Small intestine (tissue), 16 donors: ENCODE data around the gene RNF212. TPM values are rescaled to one million over a fixed set of nuclear protein-coding genes. Genes with fewer than 3 reads are reported as not detected.

Experiments
- DNase-seq, 2 donors: peaks; one replicate each; pipeline versions ENCODE4 v3.0.0 to v3.0.0-alpha.2; 2013
- FAIRE-seq: peaks from 2 replicates; lab custom pipeline; 2012; peaks lifted over from hg19 to GRCh38; lab: Jason Lieb, UNC
- H3K27ac ChIP-seq, 3 donors: one replicate each; pipeline ENCODE4 v1.5.1; 2013; ENCODE audit warnings: low read length in 2 of 3, mild to moderate bottlenecking in 2 of 3, control low read depth in 1 of 3, inconsistent platforms in 1 of 3, low read depth in 1 of 3, moderate library complexity in 1 of 3
- H3K27me3 ChIP-seq, 3 donors: one replicate each; pipeline ENCODE4 v1.6.1; 2013; ENCODE audit warnings: low read length in 3 of 3, inconsistent platforms in 1 of 3; ENCODE audit not compliant: control insufficient read depth in 3 of 3, insufficient read depth in 3 of 3
- H3K36me3 ChIP-seq, 3 donors: one replicate each; pipeline ENCODE4 v1.6.1; 2013; ENCODE audit warnings: low read length in 3 of 3, inconsistent platforms in 1 of 3, low read depth in 1 of 3, mild to moderate bottlenecking in 1 of 3, moderate library complexity in 1 of 3; ENCODE audit not compliant: control insufficient read depth in 3 of 3, insufficient read depth in 2 of 3
- H3K4me1 ChIP-seq, 3 donors: one replicate each; pipeline ENCODE4 v1.6.1; 2013; ENCODE audit warnings: low read length in 2 of 3, inconsistent platforms in 1 of 3, low read depth in 1 of 3, mild to moderate bottlenecking in 1 of 3, moderate library complexity in 1 of 3; ENCODE audit not compliant: control insufficient read depth in 3 of 3, insufficient read depth in 2 of 3
- H3K4me3 ChIP-seq, 3 donors: one replicate each; pipeline ENCODE4 v1.5.1; 2013; ENCODE audit warnings: low read length in 3 of 3, control low read depth in 1 of 3, inconsistent platforms in 1 of 3, low read depth in 1 of 3, mild to moderate bottlenecking in 1 of 3, moderate library complexity in 1 of 3
- H3K9me3 ChIP-seq, 2 donors: one replicate each; pipeline ENCODE4 v1.6.1; 2013; ENCODE audit warnings: low read depth in 1 of 2, low read length in 1 of 2; ENCODE audit not compliant: control insufficient read depth in 2 of 2, insufficient read depth in 1 of 2
- WGBS, 3 donors: extraction: QIAGEN DNeasy Blood & Tissue Kit; methylation state at CpG; one replicate each; pipeline ENCODE4 v1.1.7; 2013; 5-methylcytosine and 5-hydroxymethylcytosine counted together
- long read RNA-seq, 10 donors: transcript quantifications; one replicate each; lab custom pipeline, GENCODE V29; 2026
- polyA plus RNA-seq, 4 donors: library from polyadenylated mRNA; stranded (reverse) in 3 of 4; unstranded in 1 of 4; fragments of 200-250 nt in 3 of 4; fragments of 120-200 nt in 1 of 4; gene quantifications; one replicate each; pipeline versions ENCODE4 v1.2.1 to v1.2.3, GENCODE V29; 2013
- donor health status: healthy with polysubstance abuse.
- donor health status: control.
- donor health status: control.
- donor health status: Bipolar disorder and iron deficiency.
- donor health status: healthy.

RNF212 gene, protein sequence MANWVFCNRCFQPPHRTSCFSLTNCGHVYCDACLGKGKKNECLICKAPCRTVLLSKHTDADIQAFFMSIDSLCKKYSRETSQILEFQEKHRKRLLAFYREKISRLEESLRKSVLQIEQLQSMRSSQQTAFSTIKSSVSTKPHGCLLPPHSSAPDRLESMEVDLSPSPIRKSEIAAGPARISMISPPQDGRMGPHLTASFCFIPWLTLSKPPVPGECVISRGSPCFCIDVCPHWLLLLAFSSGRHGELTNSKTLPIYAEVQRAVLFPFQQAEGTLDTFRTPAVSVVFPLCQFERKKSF
- polyA plus RNA-seq, result 1 to 10 TPM in 3 of 4 donors, not detected in 1; 1.4 to 2.2 (median 1.7) TPM
- long read RNA-seq, donor 1, result 0 reads
- long read RNA-seq, donor 2, result 0 reads
- long read RNA-seq, donor 3, partial matches to known transcripts, result 0 of 1 reads
- long read RNA-seq, donor 3, other reads (novel, unspliced or antisense), result 0 of 1 reads
- long read RNA-seq, donor 4, result 0 reads
- long read RNA-seq, donor 5, result 0 reads
- long read RNA-seq, donor 6, result 0 reads
- long read RNA-seq, donor 7, result 0 reads
- long read RNA-seq, donor 8, result 0 reads
- long read RNA-seq, donor 9, result 0 reads
- long read RNA-seq, donor 10, result 0 reads

DNA sequence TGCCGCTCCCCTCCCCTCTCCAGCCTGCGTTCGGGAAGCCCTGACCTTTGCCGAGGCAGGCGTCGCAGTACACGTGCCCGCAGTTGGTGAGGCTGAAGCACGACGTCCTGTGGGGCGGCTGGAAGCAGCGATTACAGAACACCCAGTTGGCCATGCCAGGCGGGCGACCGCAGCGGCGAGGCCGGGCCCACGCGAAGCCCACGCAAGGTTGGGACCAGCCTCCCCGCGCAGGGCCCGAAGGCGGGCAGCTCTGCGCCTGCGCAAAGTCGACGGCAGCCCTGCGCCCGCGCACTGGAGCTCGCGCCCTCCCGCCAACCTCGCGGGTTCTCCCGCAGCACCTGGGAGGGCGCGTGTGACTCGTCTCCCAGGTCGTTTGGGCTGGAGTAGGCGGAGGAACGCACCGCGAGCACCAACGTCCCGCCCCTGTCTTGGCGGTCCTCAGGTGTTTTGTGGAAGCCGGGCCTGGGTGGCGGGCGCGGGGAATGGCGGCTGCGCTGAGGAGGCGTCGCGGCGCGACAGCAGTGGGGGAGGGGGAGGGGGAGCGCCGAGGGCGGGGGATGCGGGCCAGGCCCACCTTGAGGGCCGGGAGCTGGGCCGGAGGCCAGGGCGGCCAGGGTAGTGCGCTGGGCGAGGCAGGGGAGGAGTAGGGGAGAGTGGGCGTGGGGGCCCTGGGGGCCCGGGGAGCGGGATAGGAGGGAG lies at the start of gene RNF212:
RNF212 (minus strand) TSS at position 254 of the 699 bp plus-strand sequence; CDS start at position 154, 100 bp downstream.
- Histone ChIP-seq H3K4me3 (peak within 1 kb of the TSS; percentile 25 to 39 (median 27)), H3K9me3 (no peaks in the 10 kb centered on the region), H3K4me1 (peaks cover 0 to 7% (median 3%) of the 10 kb centered on the region in 3 donors), H3K27ac (no peak within 1 kb of the TSS), H3K27me3 (peaks cover 0 to 12% (median 0%) of the 10 kb centered on the region in 3 donors), H3K36me3 (no peaks in the 10 kb centered on the region)
- 23 to 36% (median 33%) methylated on average over 58 to 71 of the region's 72 CpGs for whole genome bisulfite sequencing, 3 donors
- DNase-seq (peak in 1 of 2 donors; percentile 47), FAIRE-seq (no peak)

DNA sequence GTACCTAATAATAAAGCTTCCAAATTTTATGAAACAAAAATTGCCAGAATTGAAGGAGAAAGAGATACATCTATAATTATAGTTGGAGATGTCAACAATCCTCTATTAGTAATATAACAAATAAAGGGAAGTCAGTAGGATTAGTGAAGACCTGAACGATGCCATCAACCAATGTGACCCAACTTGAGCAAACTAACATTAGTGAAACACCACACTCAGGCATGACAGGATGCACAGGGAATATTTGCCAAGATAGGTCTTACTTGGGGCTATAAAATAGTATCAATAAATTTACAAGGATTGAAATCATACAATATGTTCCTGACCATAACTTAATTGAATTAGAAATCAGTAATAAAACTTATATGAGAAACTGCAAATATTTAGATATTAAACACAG lies 47.0 kb upstream of the RNF212 start:
- Histone ChIP-seq H3K4me1 (no peaks in the 10 kb centered on the region), H3K4me3 (no peak overlapping the region), H3K27ac (no peak overlapping the region), H3K27me3 (peaks cover 0 to 8% (median 0%) of the 10 kb centered on the region in 3 donors), H3K9me3 (peaks cover 0 to 17% of the 10 kb centered on the region in 2 donors), H3K36me3 (no peaks in the 10 kb centered on the region)
- WGBS, 3 donors, result 70 to 87% (median 79%) methylated on average over 1 of the region's 1 CpG
- FAIRE-seq (no peak), DNase-seq (no peak)

DNA sequence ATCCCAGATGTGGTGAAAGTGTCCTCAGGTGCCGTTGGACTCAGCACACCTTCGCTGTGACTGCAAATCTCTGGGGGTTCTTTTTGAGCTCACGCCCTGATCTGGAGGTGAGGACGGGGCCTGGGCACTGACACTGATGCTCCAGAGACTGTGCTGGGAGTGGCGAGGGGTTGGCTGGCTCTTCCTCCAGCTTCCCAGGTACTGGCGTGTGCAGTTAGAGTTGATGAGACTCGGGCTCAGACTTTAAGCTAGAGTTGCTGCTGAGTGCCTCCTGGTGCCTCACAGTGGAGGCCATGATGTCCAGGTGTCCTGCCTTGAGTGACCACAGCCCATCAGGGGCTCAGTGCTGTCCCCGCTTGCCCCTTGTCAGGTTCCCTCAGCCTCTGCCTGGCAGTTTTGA lies 42.7 kb upstream of the RNF212 start:
- H3K27me3 ChIP-seq, result peaks cover 0 to 13% (median 0%) of the 10 kb centered on the region in 3 donors
- H3K27ac ChIP-seq, result no peak overlapping the region
- H3K4me3 ChIP-seq, result no peak overlapping the region
- no peak for DNase-seq
- 83 to 95% (median 91%) methylated on average over 8 of the region's 8 CpGs for WGBS, 3 donors
- no peak for FAIRE-seq
- H3K9me3 ChIP-seq, result peaks cover 0 to 17% of the 10 kb centered on the region in 2 donors
- no peaks in the 10 kb centered on the region for H3K36me3 ChIP-seq
- no peaks in the 10 kb centered on the region for H3K4me1 ChIP-seq

DNA sequence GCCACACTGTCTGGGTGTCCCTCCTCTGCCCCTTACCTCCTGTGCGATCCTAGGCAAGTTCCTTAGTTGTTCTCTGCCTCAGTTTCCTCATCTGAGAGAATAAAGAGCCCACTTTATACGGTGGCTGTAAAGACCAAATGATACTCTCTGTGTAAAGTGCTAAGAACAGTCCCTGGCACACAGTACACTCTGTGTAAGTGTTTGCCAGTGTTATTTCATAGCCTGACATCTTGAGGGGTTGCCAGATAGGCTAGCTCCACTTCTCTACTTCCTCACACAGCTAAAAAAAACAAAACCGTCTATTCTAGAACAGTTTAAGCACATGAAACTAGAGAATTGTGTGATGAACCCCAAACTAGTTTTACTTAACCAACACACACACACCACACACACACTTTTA lies 42.0 kb upstream of the RNF212 start:
- Histone ChIP-seq H3K27me3 (peaks cover 0 to 13% (median 0%) of the 10 kb centered on the region in 3 donors), H3K4me1 (no peaks in the 10 kb centered on the region), H3K9me3 (peaks cover 0 to 25% of the 10 kb centered on the region in 2 donors), H3K27ac (no peak overlapping the region), H3K4me3 (no peak overlapping the region), H3K36me3 (no peaks in the 10 kb centered on the region)
- 66 to 67% (median 67%) methylated on average over 3 of the region's 3 CpGs for WGBS, 3 donors
- DNase-seq (no peak), FAIRE-seq (no peak)

DNA sequence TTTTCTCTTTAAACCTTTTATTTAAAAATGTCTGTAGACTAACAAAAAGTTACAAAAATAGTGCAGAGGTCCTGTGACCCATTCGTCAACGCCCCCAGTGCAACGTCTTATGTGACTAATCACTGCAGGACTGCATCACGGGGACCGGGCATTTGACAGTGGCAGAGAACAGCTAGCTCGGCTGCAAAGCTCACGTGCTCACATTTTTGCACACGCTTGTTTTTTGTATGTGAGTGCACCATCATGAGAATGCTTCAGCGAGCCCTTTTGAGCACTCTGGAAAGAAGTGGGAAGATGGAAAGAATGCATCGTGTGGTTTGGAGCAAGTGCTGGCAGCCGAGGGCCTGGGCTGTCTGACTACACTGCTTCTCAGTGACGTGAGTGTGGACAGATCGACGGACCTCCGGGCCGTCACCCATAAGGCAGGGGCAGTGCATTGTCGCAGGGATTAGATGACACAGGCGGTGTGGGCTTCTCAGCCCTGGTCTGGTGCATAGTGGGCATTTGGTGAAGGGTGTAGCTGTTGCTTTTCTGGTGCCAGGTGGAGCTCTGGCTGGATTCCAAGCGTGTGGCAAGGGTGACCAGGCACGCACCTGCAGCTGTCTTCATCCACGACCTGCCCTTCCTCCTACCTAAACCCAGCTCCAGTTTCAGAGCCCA lies 41.3 kb upstream of the RNF212 start:
- H3K27me3 ChIP-seq, result peaks cover 0 to 13% (median 0%) of the 10 kb centered on the region in 3 donors
- no peak overlapping the region for H3K27ac ChIP-seq
- no peaks in the 10 kb centered on the region for H3K36me3 ChIP-seq
- WGBS, 3 donors, result 32 to 67% (median 47%) methylated on average over 21 of the region's 21 CpGs
- no peaks in the 10 kb centered on the region for H3K4me1 ChIP-seq
- DNase-seq, result no peak
- no peak overlapping the region for H3K4me3 ChIP-seq
- FAIRE-seq, result no peak
- peaks cover 0 to 28% of the 10 kb centered on the region in 2 donors for H3K9me3 ChIP-seq

DNA sequence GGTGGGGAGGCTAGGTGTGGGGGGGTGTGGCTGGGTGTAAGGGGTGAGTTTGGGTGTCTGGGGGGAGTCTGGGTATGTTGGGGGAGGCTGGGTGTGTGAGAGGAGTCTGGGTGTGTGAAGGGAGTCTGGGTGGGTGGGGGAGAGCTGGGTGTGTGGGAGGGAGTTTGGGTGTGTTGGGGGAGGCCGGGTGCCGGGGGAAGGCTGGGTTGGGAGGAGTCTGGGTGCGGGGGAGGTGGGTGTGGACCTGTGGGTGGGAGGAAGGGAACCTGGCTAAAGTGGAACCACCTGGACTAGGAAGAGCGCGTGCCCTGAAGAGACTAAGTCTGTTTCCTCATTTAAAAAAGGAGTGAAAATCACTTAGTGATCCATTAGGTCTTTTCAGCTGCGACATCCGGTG lies 40.8 kb upstream of the RNF212 start:
- H3K27ac ChIP-seq, result no peak overlapping the region
- no peak for DNase-seq

DNA sequence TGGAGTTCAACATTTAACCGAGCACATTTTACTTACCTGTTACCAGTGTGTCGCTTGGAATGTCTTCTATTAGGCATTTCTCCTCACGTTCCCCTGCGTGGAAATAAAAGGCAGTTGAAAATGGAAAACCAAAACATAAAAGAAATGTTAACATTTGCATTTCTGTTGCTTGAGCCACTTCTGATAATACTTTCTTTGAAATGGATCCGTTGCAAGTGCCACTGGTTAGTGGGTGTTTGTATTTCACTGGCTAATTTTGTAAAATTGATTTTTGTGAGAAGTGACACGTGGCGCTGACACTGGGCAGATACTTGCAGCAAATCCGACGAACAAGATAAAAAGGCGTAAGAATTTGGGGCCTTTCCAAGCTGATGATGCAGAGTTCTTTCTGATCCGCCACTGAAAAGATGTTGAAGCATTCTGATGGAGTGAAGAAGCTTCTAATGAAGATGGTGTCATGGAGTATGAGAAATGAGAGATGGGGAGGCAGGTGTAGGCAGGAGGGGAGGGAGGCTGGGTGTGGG lies 40.3 kb upstream of the RNF212 start:
- Histone ChIP-seq H3K27me3 (peaks cover 0 to 13% (median 0%) of the 10 kb centered on the region in 3 donors), H3K4me3 (no peak overlapping the region), H3K9me3 (peaks cover 0 to 25% of the 10 kb centered on the region in 2 donors), H3K27ac (no peak overlapping the region), H3K36me3 (no peaks in the 10 kb centered on the region), H3K4me1 (no peaks in the 10 kb centered on the region)
- FAIRE-seq (no peak), DNase-seq (no peak)
- WGBS, 3 donors, result 69 to 78% (median 72%) methylated on average over 11 of the region's 11 CpGs

More for the DNA sequence above, 40.8 kb upstream of the RNF212 start:
- 48 to 69% (median 49%) methylated on average over 7 of the region's 7 CpGs for WGBS, 3 donors
- peaks cover 0 to 13% (median 0%) of the 10 kb centered on the region in 3 donors for H3K27me3 ChIP-seq
- no peaks in the 10 kb centered on the region for H3K36me3 ChIP-seq
- no peak overlapping the region for H3K4me3 ChIP-seq
- H3K9me3 ChIP-seq, result peaks cover 0 to 28% of the 10 kb centered on the region in 2 donors
- no peak for FAIRE-seq
- no peaks in the 10 kb centered on the region for H3K4me1 ChIP-seq
